HepG2 (cell line): Measurements from ENCODE around the gene CEACAM16. TPM values are rescaled to one million over a fixed set of nuclear protein-coding genes. Genes with fewer than 3 reads are reported as not detected.
A peak's percentile ranks its signal among the peaks of the same experiment; 100 is the strongest.

ENCODE experiments used
- GABPA ChIP-seq, 2 experiments: IDR thresholded peaks; 2 replicates each; pipeline ENCODE4 v1.6.1; 2011 to 2016; ENCODE audit warnings: low read depth in 2 of 2, low read length in 1 of 2, missing biosample characterization in 1 of 2, missing genetic modification characterization in 1 of 2
- NFKB2 ChIP-seq: sonication (generic); formaldehyde crosslinking; IDR thresholded peaks from 2 replicates; pipeline ENCODE4 v1.4.0; 2020; ENCODE audit warnings: missing genetic modification reagents, borderline replicate concordance
- NR2F1 ChIP-seq, 2 experiments: fragments of 450-650 bp in 1 of 2; formaldehyde crosslinking in 1 of 2; IDR thresholded peaks; 2 replicates each; pipeline versions ENCODE4 v1.5.0 to v1.6.1; 2016 to 2020; ENCODE audit warnings: mild to moderate bottlenecking in 1 of 2, missing compliant biosample characterization in 1 of 2, missing genetic modification reagents in 1 of 2, moderate library complexity in 1 of 2
- TARDBP ChIP-seq: sonication (generic); formaldehyde crosslinking; IDR thresholded peaks from 2 replicates; pipeline ENCODE4 v1.8.0; 2022; ENCODE audit warnings: mild to moderate bottlenecking, missing genetic modification reagents
- ZNF230 ChIP-seq: sonication (generic); formaldehyde crosslinking; IDR thresholded peaks from 2 replicates; pipeline ENCODE4 v1.4.0; 2020; ENCODE audit warnings: mild to moderate bottlenecking, missing genetic modification reagents
- polyA plus RNA-seq, 8 experiments: library from polyadenylated mRNA; depleted of rRNA in 3 of 8; stranded (reverse) in 7 of 8; unstranded in 1 of 8; fragments of >200 nt; fragmentation: Illumina TruSeq in 4 of 8; extraction: Trizol in 4 of 8; gene quantifications; 2 replicates each; pipeline versions ENCODE4 v1.2.1 to v1.2.3, GENCODE V29; 2011 to 2016; ENCODE audit warnings: low read depth in 4 of 8, missing spikeins in 1 of 8, mixed read lengths in 1 of 8; ENCODE audit not compliant: insufficient read depth in 1 of 8
- total RNA-seq, 5 experiments: library from RNA; depleted of rRNA; stranded (reverse); fragments of >200 nt; fragmentation: Illumina TruSeq; extraction: Trizol; gene quantifications; 2 replicates each; pipeline ENCODE4 v1.2.3, GENCODE V29; 2016; ENCODE audit warnings: low read depth in 1 of 5
- TF ChIP-seq, protein P1 (sequence below): sonication (generic); formaldehyde crosslinking; IDR thresholded peaks from 2 replicates; pipeline ENCODE4 v1.9.0; 2021; ENCODE audit warnings: mild to moderate bottlenecking, missing genetic modification reagents
- TF ChIP-seq, protein P2 (sequence below): sonication (generic); formaldehyde crosslinking; IDR thresholded peaks from 2 replicates; pipeline ENCODE4 v1.4.0; 2020; ENCODE audit warnings: mild to moderate bottlenecking, missing genetic modification reagents
- TF ChIP-seq, protein P3 (sequence below): sonication (generic); formaldehyde crosslinking; IDR thresholded peaks from 2 replicates; pipeline ENCODE4 v1.4.0; 2020; ENCODE audit warnings: missing genetic modification reagents

The CEACAM16 gene
- total and polyA plus RNA-seq, 2 of the 13 experiments (the other 11 are each of a cell fraction or from before 2014, with no cell fraction given), result not detected

DNA sequence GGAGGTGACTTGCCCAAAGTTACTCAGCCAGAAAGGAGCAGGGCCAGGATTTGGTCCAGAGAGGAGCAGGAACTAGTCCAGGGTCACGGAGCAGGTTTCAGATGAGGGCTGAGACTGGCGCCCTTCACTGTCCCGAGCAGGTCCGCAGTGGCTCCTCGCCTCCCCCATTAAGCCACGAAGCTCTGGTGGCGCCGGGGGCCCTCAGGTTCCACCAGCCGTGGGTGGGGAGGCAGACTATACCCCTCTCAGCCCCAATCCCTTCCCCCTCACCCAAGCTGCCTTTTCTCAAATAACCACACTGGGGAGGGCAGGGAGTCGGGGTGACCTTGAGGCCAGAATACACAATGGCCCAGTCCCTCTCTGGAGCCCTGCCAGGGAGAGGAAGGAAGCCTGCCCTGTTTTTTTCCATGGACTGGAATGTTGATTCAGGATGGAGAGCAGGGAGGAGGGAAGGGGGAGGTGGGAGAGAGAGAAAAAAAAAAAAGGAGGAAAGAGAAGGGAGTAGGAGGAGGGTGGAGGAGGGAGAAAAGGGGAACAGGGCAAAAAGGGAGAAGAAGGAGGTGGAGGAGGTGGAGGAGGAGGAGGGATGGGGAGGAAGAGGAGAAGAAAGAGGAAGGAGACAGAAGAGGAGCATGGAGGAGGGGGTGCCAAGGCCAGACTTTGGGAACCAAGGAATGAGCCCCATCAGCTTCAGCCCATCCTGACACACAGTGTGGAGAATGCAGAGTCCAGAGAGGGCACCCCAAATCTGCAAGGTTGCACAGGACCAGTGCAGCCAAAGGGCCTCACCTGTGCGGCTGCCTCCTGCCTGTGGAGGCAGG is 19.7 kb downstream of the CEACAM16 start (continued):
- TF ChIP-seq, protein P1, sequence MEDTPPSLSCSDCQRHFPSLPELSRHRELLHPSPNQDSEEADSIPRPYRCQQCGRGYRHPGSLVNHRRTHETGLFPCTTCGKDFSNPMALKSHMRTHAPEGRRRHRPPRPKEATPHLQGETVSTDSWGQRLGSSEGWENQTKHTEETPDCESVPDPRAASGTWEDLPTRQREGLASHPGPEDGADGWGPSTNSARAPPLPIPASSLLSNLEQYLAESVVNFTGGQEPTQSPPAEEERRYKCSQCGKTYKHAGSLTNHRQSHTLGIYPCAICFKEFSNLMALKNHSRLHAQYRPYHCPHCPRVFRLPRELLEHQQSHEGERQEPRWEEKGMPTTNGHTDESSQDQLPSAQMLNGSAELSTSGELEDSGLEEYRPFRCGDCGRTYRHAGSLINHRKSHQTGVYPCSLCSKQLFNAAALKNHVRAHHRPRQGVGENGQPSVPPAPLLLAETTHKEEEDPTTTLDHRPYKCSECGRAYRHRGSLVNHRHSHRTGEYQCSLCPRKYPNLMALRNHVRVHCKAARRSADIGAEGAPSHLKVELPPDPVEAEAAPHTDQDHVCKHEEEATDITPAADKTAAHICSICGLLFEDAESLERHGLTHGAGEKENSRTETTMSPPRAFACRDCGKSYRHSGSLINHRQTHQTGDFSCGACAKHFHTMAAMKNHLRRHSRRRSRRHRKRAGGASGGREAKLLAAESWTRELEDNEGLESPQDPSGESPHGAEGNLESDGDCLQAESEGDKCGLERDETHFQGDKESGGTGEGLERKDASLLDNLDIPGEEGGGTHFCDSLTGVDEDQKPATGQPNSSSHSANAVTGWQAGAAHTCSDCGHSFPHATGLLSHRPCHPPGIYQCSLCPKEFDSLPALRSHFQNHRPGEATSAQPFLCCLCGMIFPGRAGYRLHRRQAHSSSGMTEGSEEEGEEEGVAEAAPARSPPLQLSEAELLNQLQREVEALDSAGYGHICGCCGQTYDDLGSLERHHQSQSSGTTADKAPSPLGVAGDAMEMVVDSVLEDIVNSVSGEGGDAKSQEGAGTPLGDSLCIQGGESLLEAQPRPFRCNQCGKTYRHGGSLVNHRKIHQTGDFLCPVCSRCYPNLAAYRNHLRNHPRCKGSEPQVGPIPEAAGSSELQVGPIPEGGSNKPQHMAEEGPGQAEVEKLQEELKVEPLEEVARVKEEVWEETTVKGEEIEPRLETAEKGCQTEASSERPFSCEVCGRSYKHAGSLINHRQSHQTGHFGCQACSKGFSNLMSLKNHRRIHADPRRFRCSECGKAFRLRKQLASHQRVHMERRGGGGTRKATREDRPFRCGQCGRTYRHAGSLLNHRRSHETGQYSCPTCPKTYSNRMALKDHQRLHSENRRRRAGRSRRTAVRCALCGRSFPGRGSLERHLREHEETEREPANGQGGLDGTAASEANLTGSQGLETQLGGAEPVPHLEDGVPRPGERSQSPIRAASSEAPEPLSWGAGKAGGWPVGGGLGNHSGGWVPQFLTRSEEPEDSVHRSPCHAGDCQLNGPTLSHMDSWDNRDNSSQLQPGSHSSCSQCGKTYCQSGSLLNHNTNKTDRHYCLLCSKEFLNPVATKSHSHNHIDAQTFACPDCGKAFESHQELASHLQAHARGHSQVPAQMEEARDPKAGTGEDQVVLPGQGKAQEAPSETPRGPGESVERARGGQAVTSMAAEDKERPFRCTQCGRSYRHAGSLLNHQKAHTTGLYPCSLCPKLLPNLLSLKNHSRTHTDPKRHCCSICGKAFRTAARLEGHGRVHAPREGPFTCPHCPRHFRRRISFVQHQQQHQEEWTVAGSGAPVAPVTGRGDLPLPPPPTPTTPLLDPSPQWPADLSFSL (CRISPR knock-in tag), result no peak
- peak; percentile 81; the same call in 1 of the 2 replicates for TF ChIP-seq ZNF230
- TF ChIP-seq TARDBP (CRISPR knock-in tag), result peak; percentile 94
- TF ChIP-seq NFKB2 (CRISPR knock-in tag), result peak; percentile 73; the same call in 1 of the 2 replicates
- TF ChIP-seq NR2F1 (CRISPR knock-in tag; IDR thresholded peaks at IDR 0.05), result peak; percentile 67 to 71
- TF ChIP-seq, protein P2, sequence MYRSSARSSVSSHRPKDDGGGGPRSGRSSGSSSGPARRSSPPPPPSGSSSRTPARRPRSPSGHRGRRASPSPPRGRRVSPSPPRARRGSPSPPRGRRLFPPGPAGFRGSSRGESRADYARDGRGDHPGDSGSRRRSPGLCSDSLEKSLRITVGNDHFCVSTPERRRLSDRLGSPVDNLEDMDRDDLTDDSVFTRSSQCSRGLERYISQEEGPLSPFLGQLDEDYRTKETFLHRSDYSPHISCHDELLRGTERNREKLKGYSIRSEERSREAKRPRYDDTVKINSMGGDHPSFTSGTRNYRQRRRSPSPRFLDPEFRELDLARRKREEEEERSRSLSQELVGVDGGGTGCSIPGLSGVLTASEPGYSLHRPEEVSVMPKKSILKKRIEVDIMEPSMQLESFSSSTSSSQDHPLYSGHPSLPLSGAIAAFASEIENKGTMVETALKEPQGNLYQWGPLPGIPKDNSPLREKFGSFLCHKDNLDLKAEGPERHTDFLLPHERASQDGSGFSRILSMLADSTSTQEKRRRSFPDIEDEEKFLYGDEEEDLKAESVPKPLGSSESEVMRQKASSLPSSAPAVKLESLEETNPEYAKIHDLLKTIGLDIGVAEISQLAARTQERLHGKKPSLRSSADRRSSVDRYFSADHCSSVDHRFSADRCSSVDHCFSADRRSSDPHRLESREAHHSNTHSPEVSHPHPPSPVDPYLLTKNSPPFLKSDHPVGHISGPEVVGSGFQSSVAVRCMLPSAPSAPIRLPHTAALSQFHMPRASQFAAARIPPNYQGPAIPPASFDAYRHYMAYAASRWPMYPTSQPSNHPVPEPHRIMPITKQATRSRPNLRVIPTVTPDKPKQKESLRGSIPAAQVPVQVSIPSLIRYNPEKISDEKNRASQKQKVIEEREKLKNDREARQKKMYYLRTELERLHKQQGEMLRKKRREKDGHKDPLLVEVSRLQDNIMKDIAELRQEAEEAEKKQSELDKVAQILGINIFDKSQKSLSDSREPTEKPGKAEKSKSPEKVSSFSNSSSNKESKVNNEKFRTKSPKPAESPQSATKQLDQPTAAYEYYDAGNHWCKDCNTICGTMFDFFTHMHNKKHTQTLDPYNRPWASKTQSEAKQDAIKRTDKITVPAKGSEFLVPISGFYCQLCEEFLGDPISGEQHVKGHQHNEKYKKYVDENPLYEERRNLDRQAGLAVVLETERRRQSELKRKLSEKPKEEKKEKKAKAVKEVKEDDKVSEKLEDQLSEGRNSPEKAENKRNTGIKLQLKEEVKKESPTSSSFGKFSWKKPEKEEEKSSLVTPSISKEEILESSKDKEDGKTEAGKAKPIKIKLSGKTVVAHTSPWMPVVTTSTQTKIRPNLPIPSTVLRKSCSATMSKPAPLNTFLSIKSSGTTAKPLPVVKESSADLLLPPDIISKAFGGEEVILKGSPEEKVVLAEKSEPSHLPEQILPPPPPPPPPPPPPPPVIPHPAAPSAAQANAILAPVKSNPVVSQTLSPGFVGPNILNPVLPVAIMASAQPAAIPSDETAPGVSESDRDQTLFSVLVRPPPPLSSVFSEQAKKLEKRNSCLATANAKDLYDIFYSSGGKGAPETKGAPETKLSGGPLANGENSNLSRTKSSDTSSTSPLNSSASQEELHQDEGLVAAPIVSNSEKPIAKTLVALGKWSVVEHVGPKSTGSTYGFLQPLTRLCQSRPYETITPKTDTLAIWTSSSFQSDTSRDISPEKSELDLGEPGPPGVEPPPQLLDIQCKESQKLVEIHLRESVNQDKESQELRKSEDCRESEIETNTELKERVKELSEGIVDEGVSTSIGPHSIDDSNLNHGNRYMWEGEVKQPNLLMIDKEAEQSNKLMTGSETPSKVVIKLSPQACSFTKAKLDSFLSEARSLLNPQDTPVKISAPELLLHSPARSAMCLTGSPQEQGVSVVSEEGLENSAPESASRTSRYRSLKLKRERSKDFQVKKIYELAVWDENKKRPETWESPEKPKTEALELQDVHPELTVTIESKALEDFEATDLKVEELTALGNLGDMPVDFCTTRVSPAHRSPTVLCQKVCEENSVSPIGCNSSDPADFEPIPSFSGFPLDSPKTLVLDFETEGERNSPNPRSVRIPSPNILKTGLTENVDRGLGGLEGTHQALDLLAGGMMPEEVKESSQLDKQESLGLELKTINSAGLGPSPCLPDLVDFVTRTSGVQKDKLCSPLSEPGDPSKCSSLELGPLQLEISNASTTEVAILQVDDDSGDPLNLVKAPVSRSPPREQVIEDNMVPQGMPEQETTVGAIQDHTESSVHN, result 0 out of 2 replicates have a peak, but pooled peaks have one; percentile 53
- TF ChIP-seq, protein P3, sequence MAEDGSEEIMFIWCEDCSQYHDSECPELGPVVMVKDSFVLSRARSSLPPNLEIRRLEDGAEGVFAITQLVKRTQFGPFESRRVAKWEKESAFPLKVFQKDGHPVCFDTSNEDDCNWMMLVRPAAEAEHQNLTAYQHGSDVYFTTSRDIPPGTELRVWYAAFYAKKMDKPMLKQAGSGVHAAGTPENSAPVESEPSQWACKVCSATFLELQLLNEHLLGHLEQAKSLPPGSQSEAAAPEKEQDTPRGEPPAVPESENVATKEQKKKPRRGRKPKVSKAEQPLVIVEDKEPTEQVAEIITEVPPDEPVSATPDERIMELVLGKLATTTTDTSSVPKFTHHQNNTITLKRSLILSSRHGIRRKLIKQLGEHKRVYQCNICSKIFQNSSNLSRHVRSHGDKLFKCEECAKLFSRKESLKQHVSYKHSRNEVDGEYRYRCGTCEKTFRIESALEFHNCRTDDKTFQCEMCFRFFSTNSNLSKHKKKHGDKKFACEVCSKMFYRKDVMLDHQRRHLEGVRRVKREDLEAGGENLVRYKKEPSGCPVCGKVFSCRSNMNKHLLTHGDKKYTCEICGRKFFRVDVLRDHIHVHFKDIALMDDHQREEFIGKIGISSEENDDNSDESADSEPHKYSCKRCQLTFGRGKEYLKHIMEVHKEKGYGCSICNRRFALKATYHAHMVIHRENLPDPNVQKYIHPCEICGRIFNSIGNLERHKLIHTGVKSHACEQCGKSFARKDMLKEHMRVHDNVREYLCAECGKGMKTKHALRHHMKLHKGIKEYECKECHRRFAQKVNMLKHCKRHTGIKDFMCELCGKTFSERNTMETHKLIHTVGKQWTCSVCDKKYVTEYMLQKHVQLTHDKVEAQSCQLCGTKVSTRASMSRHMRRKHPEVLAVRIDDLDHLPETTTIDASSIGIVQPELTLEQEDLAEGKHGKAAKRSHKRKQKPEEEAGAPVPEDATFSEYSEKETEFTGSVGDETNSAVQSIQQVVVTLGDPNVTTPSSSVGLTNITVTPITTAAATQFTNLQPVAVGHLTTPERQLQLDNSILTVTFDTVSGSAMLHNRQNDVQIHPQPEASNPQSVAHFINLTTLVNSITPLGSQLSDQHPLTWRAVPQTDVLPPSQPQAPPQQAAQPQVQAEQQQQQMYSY (CRISPR knock-in tag), result 0 out of 2 replicates have a peak, but pooled peaks have one; percentile 31
- TF ChIP-seq GABPA (IDR thresholded peaks at IDR 0.05; ENCODE audit: low read depth, low read length), result no peak
- peak; percentile 49; the same call in 1 of the 2 replicates for TF ChIP-seq GABPA (CRISPR knock-in tag; IDR thresholded peaks at IDR 0.05; ENCODE audit: low read depth)
